Heart left ventricle (tissue), 13 donors: ENCODE data around the gene CDX1.

Experiments used
- POLR2A ChIP-seq, 2 donors: fragments of 450-650 bp; IDR thresholded peaks; one replicate each; pipeline ENCODE4 v1.6.1; 2017; ENCODE audit warnings: antibody characterized with exemption in 2 of 2, mild to moderate bottlenecking in 2 of 2, moderate library complexity in 2 of 2
- TF ChIP-seq, protein P1 (sequence below), 12 donors: fragments of 200-600 bp; sonication (generic) in 4 of 12; IDR thresholded peaks; one replicate each; pipeline versions ENCODE4 v1.5.0 to v1.8.0; 2018 to 2022; ENCODE audit warnings: antibody characterized with exemption in 12 of 12, mild to moderate bottlenecking in 5 of 12
- donor health status: ischemic (EF 13 %, LVEDD 7.1; RV severe dilation, severe dysfunction).
- donor health status: DM: no; HTN: yes; CAD: no.
- donor health status: DM: no; HTN: no; CAD: no.
- donor health status: ischemic (EF 25% LVEDD 6.9; RV normal size, moderate dysfunction).
- donor health status: ischemic (EF 25% LVEDD 5.7; RV mildly dilated, moderate dysfunction).
- donor health status: ischemic (EF 35%, LVEDD 5.7; RV mildly dilated, moderate dysfunction).
- donor health status: nonischemic (EF 11% LVEDD 7.7; RV severe dilation, severe dysfunction).
- donor health status: DM: yes; HTN: yes; CAD: no.
- donor health status: PGD.
- donor health status: ischemic (EF 29% LVEDD 5.4; RV normal size, mild dysfunction).
- donor health status: nonischemic (EF 23%, LVEDD 6.1; RV moderate dilation, normal function).

DNA sequence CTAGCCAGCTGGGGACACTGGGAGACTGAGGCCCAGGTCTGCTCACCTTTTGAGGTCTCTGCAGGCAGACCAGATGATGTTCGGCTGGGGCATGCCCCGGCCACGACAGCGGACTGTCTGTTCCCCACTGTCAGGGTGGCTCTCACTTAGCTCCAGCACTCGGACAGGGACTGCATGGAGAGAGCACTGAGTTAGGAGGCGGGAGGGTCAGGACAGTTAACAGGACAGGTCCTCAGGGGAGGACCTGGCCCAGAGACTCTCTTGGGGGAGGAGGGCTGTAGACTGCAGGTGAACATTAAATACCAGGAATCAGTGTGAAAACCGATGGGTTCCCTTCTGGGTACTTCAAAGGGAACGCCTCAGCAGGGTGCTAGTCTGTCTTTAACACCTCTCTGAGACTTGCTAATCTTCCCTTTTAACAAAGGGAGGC is 36.1 kb upstream of the CDX1 start:
- no peak for TF ChIP-seq POLR2A (IDR thresholded peaks at IDR 0.05)
- TF ChIP-seq, protein P1, sequence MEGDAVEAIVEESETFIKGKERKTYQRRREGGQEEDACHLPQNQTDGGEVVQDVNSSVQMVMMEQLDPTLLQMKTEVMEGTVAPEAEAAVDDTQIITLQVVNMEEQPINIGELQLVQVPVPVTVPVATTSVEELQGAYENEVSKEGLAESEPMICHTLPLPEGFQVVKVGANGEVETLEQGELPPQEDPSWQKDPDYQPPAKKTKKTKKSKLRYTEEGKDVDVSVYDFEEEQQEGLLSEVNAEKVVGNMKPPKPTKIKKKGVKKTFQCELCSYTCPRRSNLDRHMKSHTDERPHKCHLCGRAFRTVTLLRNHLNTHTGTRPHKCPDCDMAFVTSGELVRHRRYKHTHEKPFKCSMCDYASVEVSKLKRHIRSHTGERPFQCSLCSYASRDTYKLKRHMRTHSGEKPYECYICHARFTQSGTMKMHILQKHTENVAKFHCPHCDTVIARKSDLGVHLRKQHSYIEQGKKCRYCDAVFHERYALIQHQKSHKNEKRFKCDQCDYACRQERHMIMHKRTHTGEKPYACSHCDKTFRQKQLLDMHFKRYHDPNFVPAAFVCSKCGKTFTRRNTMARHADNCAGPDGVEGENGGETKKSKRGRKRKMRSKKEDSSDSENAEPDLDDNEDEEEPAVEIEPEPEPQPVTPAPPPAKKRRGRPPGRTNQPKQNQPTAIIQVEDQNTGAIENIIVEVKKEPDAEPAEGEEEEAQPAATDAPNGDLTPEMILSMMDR (IDR thresholded peaks at IDR 0.05), result no peak
